Vagina (tissue), 2 donors: ENCODE results near the gene SPSB2. TPM values are rescaled to one million over a fixed set of nuclear protein-coding genes. Genes with fewer than 3 reads are reported as not detected.

Experiments
- DNase-seq, 2 donors: peaks; one replicate each; pipeline ENCODE4 v3.0.0-alpha.2; 2017; ENCODE audit errors: extremely low spot score in 2 of 2
- H3K27ac ChIP-seq: fragments of 200-600 bp; sonication (generic); one replicate; pipeline ENCODE4 v1.5.1; 2019
- H3K27me3 ChIP-seq: fragments of 200-600 bp; sonication (generic); one replicate; pipeline ENCODE4 v1.5.1; 2019
- H3K36me3 ChIP-seq, 2 donors: fragments of 200-600 bp; sonication (generic); one replicate each; pipeline ENCODE4 v1.5.1; 2017 to 2019
- H3K4me1 ChIP-seq: fragments of 200-600 bp; sonication (generic); one replicate; pipeline ENCODE4 v1.5.1; 2019
- H3K4me3 ChIP-seq, 2 donors: fragments of 200-600 bp; sonication (generic); 1 replicate in 1 of 2; 2 replicates in 1 of 2; pipeline ENCODE4 v1.5.1; 2016 to 2019
- H3K9me3 ChIP-seq: fragments of 200-600 bp; sonication (generic); one replicate; pipeline ENCODE4 v1.5.1; 2019
- CTCF ChIP-seq, 3 experiments: fragments of 450-650 bp in 2 of 3; fragments of 200-600 bp in 1 of 3; sonication (generic) in 1 of 3; IDR thresholded peaks; one replicate each; pipeline ENCODE4 v1.5.1; 2017 to 2019; ENCODE audit warnings: antibody characterized with exemption in 3 of 3, mild to moderate bottlenecking in 2 of 3, moderate library complexity in 2 of 3
- POLR2A ChIP-seq, 2 donors: fragments of 450-650 bp; IDR thresholded peaks; one replicate each; pipeline ENCODE4 v1.6.1; 2017; ENCODE audit warnings: antibody characterized with exemption in 2 of 2, mild to moderate bottlenecking in 2 of 2, moderate library complexity in 2 of 2
- POLR2AphosphoS5 ChIP-seq, 2 donors: sonication (generic); formaldehyde crosslinking; IDR thresholded peaks; one replicate each; pipeline ENCODE4 v1.9.0; 2017; ENCODE audit warnings: antibody characterized with exemption in 2 of 2, mild to moderate bottlenecking in 2 of 2, low read depth in 1 of 2; ENCODE audit not compliant: insufficient read depth in 1 of 2
- intact Hi-C: fragments of 100-400 bp; cut with DNase I; formaldehyde crosslinking; loops from one replicate; pipeline ENCODE4 v1.15.1; 2023
- total RNA-seq: library from RNA; depleted of rRNA; stranded (reverse); fragments of >200 nt; gene quantifications from one replicate; pipeline ENCODE4 v1.2.3, GENCODE V29; 2016

SPSB2 gene
- total RNA-seq, 1 donor from 2014 or later: 3.2 TPM

- Histone ChIP-seq H3K4me3 (peak overlapping the region; percentile 90), H3K4me1 (peaks cover 43% of the 10 kb centered on the region), H3K9me3 (no peaks in the 10 kb centered on the region), H3K27ac (peak overlapping the region; percentile 92), H3K27me3 (no peaks in the 10 kb centered on the region), H3K36me3 (peaks cover 0 to 6% of the 10 kb centered on the region in 2 donors)
- no peak for TF ChIP-seq POLR2A (IDR thresholded peaks at IDR 0.05)
- TF ChIP-seq POLR2AphosphoS5 (IDR thresholded peaks at IDR 0.05; ENCODE audit: insufficient read depth in 1 of 2, low read depth in 1 of 2): peak in 1 of 2 donors; percentile 67
- no peak for TF ChIP-seq CTCF (IDR thresholded peaks at IDR 0.05)
- no peak for DNase-seq
- intact Hi-C loops: loop anchor here (5.0 kb wide), 3 partner anchors 62 to 212 kb away; partner anchors contain the start of genes MLF2 and PTMS
Observed at GRCh38 chr12:6828781-6829535, 44.1 kb downstream of the SPSB2 start.

GRCh38 chr12:6827982-6828780, 44.9 kb downstream of the SPSB2 start, which contains the start of gene P3H3:
Gene P3H3 (plus strand): TSS chr12:6828407. CDS start chr12:6828441, 34 bp downstream.
- DNase-seq: no peak
- TF ChIP-seq POLR2A (IDR thresholded peaks at IDR 0.05): peak in 1 of 2 donors; percentile 7
- TF ChIP-seq POLR2AphosphoS5 (IDR thresholded peaks at IDR 0.05; ENCODE audit: insufficient read depth in 1 of 2, low read depth in 1 of 2): no peak
- no peak for TF ChIP-seq CTCF (IDR thresholded peaks at IDR 0.05)
- H3K4me1 ChIP-seq: peaks cover 43% of the 10 kb centered on the region
- H3K27ac ChIP-seq: peak within 1 kb of the TSS; percentile 92
- no peaks in the 10 kb centered on the region for H3K27me3 ChIP-seq
- peak within 1 kb of the TSS; percentile 90 for H3K4me3 ChIP-seq
- H3K9me3 ChIP-seq: no peaks in the 10 kb centered on the region
- intact Hi-C loops: loop anchor here (2.0 to 5.0 kb wide), 4 partner anchors 49 to 211 kb away; partner anchors contain the start of genes MLF2 and PTMS
- H3K36me3 ChIP-seq: no peaks in the 10 kb centered on the region

- no peaks in the 10 kb centered on the region for H3K36me3 ChIP-seq
- H3K9me3 ChIP-seq: no peaks in the 10 kb centered on the region
- peak in 1 of 2 donors; percentile 95 for DNase-seq
- peak overlapping the region; percentile 92 for H3K27ac ChIP-seq
- intact Hi-C loops: loop anchor here (2.0 to 5.0 kb wide), 4 partner anchors 49 to 210 kb away; partner anchors contain the start of genes MLF2 and PTMS
- H3K4me3 ChIP-seq: peak overlapping the region; percentile 90
- H3K4me1 ChIP-seq: peaks cover 45% of the 10 kb centered on the region
- H3K27me3 ChIP-seq: no peaks in the 10 kb centered on the region
- TF ChIP-seq POLR2AphosphoS5 (IDR thresholded peaks at IDR 0.05; ENCODE audit: insufficient read depth in 1 of 2, low read depth in 1 of 2) (peak; percentile 41 to 68), CTCF (IDR thresholded peaks at IDR 0.05) (no peak)
Observed at GRCh38 chr12:6827437-6827911, 45.6 kb downstream of the SPSB2 start.

- DNase-seq: no peak
- H3K36me3 ChIP-seq: no peaks in the 10 kb centered on the region
- intact Hi-C loops: loop anchor here (2.0 to 5.0 kb wide), 4 partner anchors 48 to 210 kb away; partner anchors contain the start of genes MLF2 and PTMS
- no peaks in the 10 kb centered on the region for H3K9me3 ChIP-seq
- H3K4me1 ChIP-seq: peaks cover 51% of the 10 kb centered on the region
- H3K27me3 ChIP-seq: no peaks in the 10 kb centered on the region
- peak overlapping the region in 1 of 2 donors; percentile 90 for H3K4me3 ChIP-seq
- TF ChIP-seq CTCF (IDR thresholded peaks at IDR 0.05) (no peak), POLR2AphosphoS5 (IDR thresholded peaks at IDR 0.05; ENCODE audit: insufficient read depth in 1 of 2, low read depth in 1 of 2) (no peak), POLR2A (IDR thresholded peaks at IDR 0.05) (no peak)
- peak overlapping the region; percentile 92 for H3K27ac ChIP-seq
Observed at GRCh38 chr12:6826734-6827436, 46.2 kb downstream of the SPSB2 start.
